OCI-LY3 (cell line): Measurements from ENCODE around the gene PRB4.

Experiments used
- H2AFZ ChIP-seq: fragments of 200-600, 300-600 bp; shearing (Covaris generic); 2 replicates; pipeline ENCODE4 v1.6.0; 2014; ENCODE audit warnings: antibody characterized with exemption, low read depth, low read length
- H3K27ac ChIP-seq: fragments of 200-600, 300-600 bp; sonication (generic); 2 replicates; pipeline ENCODE4 v1.5.1; 2014; ENCODE audit warnings: mild to moderate bottlenecking, low read length, moderate library complexity, mixed read lengths
- H3K27me3 ChIP-seq: fragments of 200-600, 300-600 bp; sonication (generic); 2 replicates; pipeline ENCODE4 v1.6.1; 2014; ENCODE audit warnings: low read depth, low read length, mixed read lengths
- H3K36me3 ChIP-seq: fragments of 200-600, 300-600 bp; sonication (generic); replicated peaks from 2 replicates; pipeline ENCODE3; 2014; ENCODE audit warnings: low read depth, low read length, mixed read lengths
- H3K4me1 ChIP-seq: fragments of 300-600, 200-600 bp; sonication (generic); 2 replicates; pipeline ENCODE4 v1.6.1; 2014; ENCODE audit warnings: low read length, mixed read lengths
- H3K4me2 ChIP-seq: fragments of 200-600, 300-600 bp; sonication (generic); 2 replicates; pipeline ENCODE4 v1.6.1; 2014; ENCODE audit warnings: low read length, mixed read lengths
- H3K4me3 ChIP-seq: fragments of 300-600, 200-600 bp; sonication (generic); 2 replicates; pipeline ENCODE4 v1.5.1; 2014; ENCODE audit warnings: antibody characterized with exemption, mild to moderate bottlenecking, low read length, moderate library complexity
- H3K79me2 ChIP-seq: fragments of 300-600, 200-600 bp; shearing (Covaris generic); 2 replicates; pipeline ENCODE4 v1.6.1; 2014; ENCODE audit warnings: mild to moderate bottlenecking, low read length, mixed read lengths
- H3K9ac ChIP-seq: fragments of 300-600, 200-600 bp; shearing (Covaris generic); 2 replicates; pipeline ENCODE4 v1.6.0; 2014; ENCODE audit warnings: mild to moderate bottlenecking, low read length, moderate library complexity
- H3K9me3 ChIP-seq: fragments of 200-600, 300-600 bp; shearing (Covaris generic); 2 replicates; pipeline ENCODE4 v1.6.1; 2014; ENCODE audit warnings: low read length, mixed read lengths; ENCODE audit not compliant: insufficient read depth
- H4K20me1 ChIP-seq: fragments of 200-600, 300-600 bp; sonication (generic); 2 replicates; pipeline ENCODE4 v1.6.1; 2016; ENCODE audit warnings: low read length, mixed read lengths; ENCODE audit not compliant: insufficient read depth
- EZH2phosphoT487 ChIP-seq: fragments of 200-600 bp; shearing (Covaris generic); IDR thresholded peaks from 2 replicates; pipeline ENCODE4 v1.6.1; 2018; ENCODE audit warnings: antibody characterized with exemption, mixed run types, low read depth
- TF ChIP-seq, protein P1 (sequence below): fragments of 200-600, 300-600 bp; sonication (generic); IDR thresholded peaks from 2 replicates; pipeline ENCODE4 v1.5.1; 2014; ENCODE audit warnings: antibody characterized with exemption, low read length, low read depth

The PRB4 gene

DNA sequence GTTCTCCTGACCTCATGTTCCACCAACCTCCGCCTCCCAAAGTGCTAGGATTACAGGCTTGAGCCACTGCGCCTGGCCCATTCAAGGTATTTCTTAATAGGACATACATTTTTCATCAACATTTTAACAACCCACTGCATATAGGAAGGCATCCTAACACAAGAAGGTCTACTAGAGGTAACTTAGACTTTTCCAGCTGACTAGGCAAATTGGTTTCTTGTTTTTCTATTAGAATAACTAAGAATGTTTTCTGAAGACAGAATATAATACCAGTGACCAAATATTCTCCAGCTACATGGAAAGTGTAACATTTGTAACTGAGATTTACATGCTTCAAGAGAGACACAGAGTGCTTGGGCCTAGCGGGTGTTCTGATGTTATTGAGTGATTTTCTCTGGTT is 14.2 kb upstream of the PRB4 start:
- TF ChIP-seq, protein P1, sequence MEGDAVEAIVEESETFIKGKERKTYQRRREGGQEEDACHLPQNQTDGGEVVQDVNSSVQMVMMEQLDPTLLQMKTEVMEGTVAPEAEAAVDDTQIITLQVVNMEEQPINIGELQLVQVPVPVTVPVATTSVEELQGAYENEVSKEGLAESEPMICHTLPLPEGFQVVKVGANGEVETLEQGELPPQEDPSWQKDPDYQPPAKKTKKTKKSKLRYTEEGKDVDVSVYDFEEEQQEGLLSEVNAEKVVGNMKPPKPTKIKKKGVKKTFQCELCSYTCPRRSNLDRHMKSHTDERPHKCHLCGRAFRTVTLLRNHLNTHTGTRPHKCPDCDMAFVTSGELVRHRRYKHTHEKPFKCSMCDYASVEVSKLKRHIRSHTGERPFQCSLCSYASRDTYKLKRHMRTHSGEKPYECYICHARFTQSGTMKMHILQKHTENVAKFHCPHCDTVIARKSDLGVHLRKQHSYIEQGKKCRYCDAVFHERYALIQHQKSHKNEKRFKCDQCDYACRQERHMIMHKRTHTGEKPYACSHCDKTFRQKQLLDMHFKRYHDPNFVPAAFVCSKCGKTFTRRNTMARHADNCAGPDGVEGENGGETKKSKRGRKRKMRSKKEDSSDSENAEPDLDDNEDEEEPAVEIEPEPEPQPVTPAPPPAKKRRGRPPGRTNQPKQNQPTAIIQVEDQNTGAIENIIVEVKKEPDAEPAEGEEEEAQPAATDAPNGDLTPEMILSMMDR, result no peak
- no peak for TF ChIP-seq EZH2phosphoT487
- no peaks in the 10 kb centered on the region for H3K9me3 ChIP-seq
- H4K20me1 ChIP-seq, result no peaks in the 10 kb centered on the region
- no peak overlapping the region for H3K4me3 ChIP-seq
- no peaks in the 10 kb centered on the region for H3K79me2 ChIP-seq
- H3K4me1 ChIP-seq, result no peaks in the 10 kb centered on the region
- no peak overlapping the region for H3K4me2 ChIP-seq
- no peaks in the 10 kb centered on the region for H3K27me3 ChIP-seq
- no peak overlapping the region for H3K9ac ChIP-seq
- H3K27ac ChIP-seq, result no peak overlapping the region
- H2AFZ ChIP-seq, result no peak overlapping the region
- no peaks in the 10 kb centered on the region for H3K36me3 ChIP-seq

DNA sequence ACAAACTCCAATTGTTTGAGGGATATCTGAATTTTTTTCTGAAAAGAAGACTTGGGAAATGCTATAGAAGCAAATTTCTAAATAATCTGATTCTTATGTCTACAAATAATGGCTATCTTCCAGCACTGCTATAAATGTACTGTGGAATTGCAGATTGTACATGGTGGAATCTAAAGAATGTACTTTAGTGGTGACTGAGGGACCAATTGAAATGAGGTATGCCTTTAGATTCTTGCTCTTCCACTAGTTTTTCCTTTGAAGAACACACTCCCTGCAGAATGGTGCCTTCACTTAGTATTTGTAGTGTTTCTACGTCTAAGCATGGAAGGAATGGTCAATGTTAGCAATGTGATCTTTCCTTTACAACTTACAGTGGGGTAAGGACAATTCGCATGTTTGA is 11.7 kb upstream of the PRB4 start:
- H3K27me3 ChIP-seq, result no peaks in the 10 kb centered on the region
- H3K9me3 ChIP-seq, result no peaks in the 10 kb centered on the region
- no peak for TF ChIP-seq EZH2phosphoT487
- TF ChIP-seq, protein P1, result no peak
- no peaks in the 10 kb centered on the region for H3K4me1 ChIP-seq
- no peaks in the 10 kb centered on the region for H4K20me1 ChIP-seq
- H3K36me3 ChIP-seq, result no peaks in the 10 kb centered on the region
- no peak overlapping the region for H3K4me2 ChIP-seq
- no peak overlapping the region for H3K27ac ChIP-seq
- H3K9ac ChIP-seq, result no peak overlapping the region
- no peak overlapping the region for H3K4me3 ChIP-seq
- no peaks in the 10 kb centered on the region for H3K79me2 ChIP-seq
- H2AFZ ChIP-seq, result no peak overlapping the region

DNA sequence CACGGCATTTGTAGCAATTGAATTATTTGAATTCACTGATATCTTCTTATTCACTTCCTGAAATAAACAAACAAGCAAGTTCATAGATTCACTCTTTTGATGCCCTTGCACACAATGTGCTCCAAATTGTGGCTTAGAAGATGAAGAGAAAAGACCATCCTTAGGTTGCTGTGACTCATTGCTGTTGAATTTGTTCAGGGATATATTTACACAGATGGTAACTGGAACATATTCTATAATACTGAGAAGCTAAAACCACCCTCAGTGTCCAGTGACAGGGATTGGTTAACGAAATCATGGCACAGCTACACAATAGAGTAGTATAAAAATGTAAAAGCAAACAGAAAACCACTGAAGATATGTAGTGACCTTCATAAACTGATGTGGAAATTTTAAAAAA is 3.1 kb downstream of the PRB4 start:
- Histone ChIP-seq H3K27me3 (0 out of 2 replicates have a peak, but pooled peaks cover 7% of the 10 kb centered on the region), H3K4me1 (no peaks in the 10 kb centered on the region), H3K4me3 (no peak overlapping the region), H3K4me2 (no peak overlapping the region), H3K27ac (no peak overlapping the region), H4K20me1 (no peaks in the 10 kb centered on the region), H2AFZ (no peak overlapping the region), H3K36me3 (no peaks in the 10 kb centered on the region), H3K9me3 (no peaks in the 10 kb centered on the region), H3K79me2 (no peaks in the 10 kb centered on the region), H3K9ac (no peak overlapping the region)
- TF ChIP-seq, protein P1, result no peak
- no peak for TF ChIP-seq EZH2phosphoT487

DNA sequence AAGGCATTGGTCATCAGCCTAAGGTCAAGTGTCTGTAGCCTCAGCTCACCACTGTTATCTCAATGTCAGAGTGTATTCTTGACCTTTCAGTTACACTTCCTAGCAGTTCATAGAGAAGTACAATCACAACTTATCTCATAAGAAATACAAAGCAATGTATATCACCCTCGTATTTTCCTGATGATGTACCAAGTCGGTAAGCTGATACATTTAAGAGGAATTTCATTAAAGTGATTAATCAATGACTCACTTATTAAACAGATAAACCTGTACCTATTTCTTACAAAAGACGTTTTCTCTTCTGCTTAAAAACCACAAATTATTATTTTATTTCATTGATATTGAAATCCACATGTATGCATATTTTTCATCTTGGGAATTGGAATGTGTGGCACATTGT is 36.8 kb downstream of the PRB4 start:
- H3K4me2 ChIP-seq, result no peak overlapping the region
- no peak overlapping the region for H2AFZ ChIP-seq
- no peaks in the 10 kb centered on the region for H3K79me2 ChIP-seq
- no peaks in the 10 kb centered on the region for H3K27me3 ChIP-seq
- H4K20me1 ChIP-seq, result no peaks in the 10 kb centered on the region
- H3K4me3 ChIP-seq, result no peak overlapping the region
- no peaks in the 10 kb centered on the region for H3K9me3 ChIP-seq
- no peak for TF ChIP-seq EZH2phosphoT487
- TF ChIP-seq, protein P1, result no peak
- H3K36me3 ChIP-seq, result no peaks in the 10 kb centered on the region
- H3K4me1 ChIP-seq, result no peaks in the 10 kb centered on the region
- no peak overlapping the region for H3K27ac ChIP-seq
- no peak overlapping the region for H3K9ac ChIP-seq
